Mucosa of descending colon (tissue), 3 donors: ENCODE measurements around the gene GHR. TPM values are rescaled to one million over a fixed set of nuclear protein-coding genes. Genes with fewer than 3 reads are reported as not detected.

Experiments
- ATAC-seq: fragments of 200-7000 bp; cut with Tn5 transposase; one replicate; pipeline ENCODE4 v1.9.1; 2020; ENCODE audit warnings: mild to moderate bottlenecking, moderate library complexity
- DNase-seq, 3 donors: peaks; one replicate each; pipeline ENCODE4 v3.0.0-alpha.2; 2020
- H3K36me3 ChIP-seq: fragments of 200-600 bp; one replicate; pipeline ENCODE4 v1.8.0; 2021; ENCODE audit warnings: low read depth, mild to moderate bottlenecking
- H3K4me1 ChIP-seq: fragments of 200-600 bp; one replicate; pipeline ENCODE4 v1.8.0; 2021; ENCODE audit warnings: low read depth, mild to moderate bottlenecking
- H3K4me3 ChIP-seq: fragments of 200-600 bp; one replicate; pipeline ENCODE4 v1.8.0; 2021; ENCODE audit warnings: mild to moderate bottlenecking
- H3K9me3 ChIP-seq: fragments of 200-600 bp; one replicate; pipeline ENCODE4 v1.8.0; 2021; ENCODE audit warnings: mild to moderate bottlenecking
- CTCF ChIP-seq: fragments of 200-600 bp; IDR thresholded peaks from one replicate; pipeline ENCODE4 v1.8.0; 2022; ENCODE audit warnings: antibody characterized with exemption, mild to moderate bottlenecking
- intact Hi-C, 2 donors: fragments of 100-400 bp; cut with DNase I in 1 of 2; cut with micrococcal nuclease in 1 of 2; formaldehyde crosslinking; loops; one replicate each; pipeline versions ENCODE4 v1.11.0 to v1.11.1; 2022; cut with DNase I, micrococcal nuclease
- total RNA-seq, 3 donors: library from RNA; stranded (reverse); fragmentation: NEBNext Ultra II Directional in 2 of 3; extraction: Animal tissue kit (Norgen Biotek cat#: 25700) in 2 of 3; gene quantifications; one replicate each; pipeline versions ENCODE4 v1.2.1 to v1.2.4, GENCODE V29; 2021 to 2023
- donor health status: DM: no; HTN: no; CAD: no; lungs with moderate emphysema.
- donor health status: DM: no; HTN: no; CAD: no.
- donor health status: DM: no; HTN: yes; CAD: no.

Gene GHR
- total RNA-seq, 3 donors from 2014 or later = 8.7 to 10.3 (median 9.8) TPM

GRCh38 chr5:42768106-42768504 lies 344.9 kb downstream of the GHR start:
- TF ChIP-seq CTCF = no peak
- H3K36me3 ChIP-seq = no peaks in the 10 kb centered on the region
- no peak for DNase-seq
- H3K4me3 ChIP-seq = no peak overlapping the region
- no peaks in the 10 kb centered on the region for H3K4me1 ChIP-seq
- intact Hi-C loops = loop anchor here in 1 of 2 donors (5.0 to 10.0 kb wide), 3 partner anchors 119 to 913 kb away; no protein-coding TSS in a partner anchor
- no peaks in the 10 kb centered on the region for H3K9me3 ChIP-seq
- ATAC-seq = no peak

GRCh38 chr5:42770003-42770402 lies 346.8 kb downstream of the GHR start:
- ATAC-seq = no peak
- H3K9me3 ChIP-seq = no peaks in the 10 kb centered on the region
- no peak for DNase-seq
- H3K36me3 ChIP-seq = no peaks in the 10 kb centered on the region
- intact Hi-C loops = no loop called here
- no peak overlapping the region for H3K4me3 ChIP-seq
- TF ChIP-seq CTCF = no peak
- no peaks in the 10 kb centered on the region for H3K4me1 ChIP-seq
